GM23248 (cell line): ENCODE data around the gene PAPOLG. TPM values are rescaled to one million over a fixed set of nuclear protein-coding genes. Genes with fewer than 3 reads are reported as not detected.
A peak's percentile ranks its signal among the peaks of the same experiment; 100 is the strongest.

Source experiments
- DNase-seq: peaks from one replicate; pipeline ENCODE4 v3.0.0-alpha.2; 2015
- H2AFZ ChIP-seq: fragments of 200-600 bp; sonication (generic); 2 replicates; pipeline ENCODE4 v1.6.1; 2016; ENCODE audit warnings: antibody characterized with exemption
- H3F3A ChIP-seq: fragments of 200-600 bp; sonication (generic); 2 replicates; pipeline ENCODE4 v1.6.1; 2016; ENCODE audit warnings: mild to moderate bottlenecking, antibody characterized with exemption, mixed run types; ENCODE audit not compliant: insufficient read depth
- H3K27ac ChIP-seq: fragments of 200-600 bp; sonication (generic); 2 replicates; pipeline ENCODE4 v1.5.1; 2016; ENCODE audit warnings: mild to moderate bottlenecking
- H3K27me3 ChIP-seq: fragments of 200-600 bp; sonication (generic); replicated peaks from 2 replicates; pipeline ENCODE4 v1.6.1; 2016; ENCODE audit warnings: mild to moderate bottlenecking; ENCODE audit not compliant: insufficient read depth
- H3K36me3 ChIP-seq: fragments of 200-600 bp; sonication (generic); 2 replicates; pipeline ENCODE4 v1.6.1; 2016; ENCODE audit warnings: low read depth, mild to moderate bottlenecking
- H3K4me1 ChIP-seq: fragments of 200-600 bp; sonication (generic); 2 replicates; pipeline ENCODE4 v1.6.1; 2016; ENCODE audit warnings: mild to moderate bottlenecking; ENCODE audit not compliant: insufficient read depth
- H3K4me2 ChIP-seq: fragments of 200-600 bp; sonication (generic); one replicate; pipeline ENCODE4 v1.6.1; 2016; ENCODE audit warnings: mild to moderate bottlenecking; ENCODE audit not compliant: unreplicated experiment
- H3K4me3 ChIP-seq: fragments of 200-600 bp; sonication (generic); 2 replicates; pipeline ENCODE4 v1.5.1; 2016; ENCODE audit warnings: mild to moderate bottlenecking
- H3K79me2 ChIP-seq: fragments of 200-600 bp; sonication (generic); 2 replicates; pipeline ENCODE4 v1.6.1; 2016; ENCODE audit warnings: mild to moderate bottlenecking; ENCODE audit not compliant: insufficient read depth
- H3K9ac ChIP-seq: fragments of 200-600 bp; sonication (generic); 2 replicates; pipeline ENCODE4 v1.6.1; 2016; ENCODE audit warnings: mild to moderate bottlenecking
- H3K9me2 ChIP-seq: fragments of 200-600 bp; sonication (generic); 2 replicates; pipeline ENCODE4 v1.6.1; 2016; ENCODE audit warnings: mixed run types, mild to moderate bottlenecking, moderate library complexity; ENCODE audit not compliant: insufficient read depth
- H3K9me3 ChIP-seq: fragments of 200-600 bp; sonication (generic); one replicate; pipeline ENCODE4 v1.6.1; 2017; ENCODE audit warnings: low read depth
- H4K20me1 ChIP-seq: fragments of 200-600 bp; sonication (generic); 2 replicates; pipeline ENCODE4 v1.6.0; 2016; ENCODE audit not compliant: insufficient read depth
- EZH2 ChIP-seq: fragments of 200-600 bp; sonication (generic); IDR thresholded peaks from 2 replicates; pipeline ENCODE4 v1.6.1; 2018; ENCODE audit warnings: antibody characterized with exemption, mild to moderate bottlenecking; ENCODE audit not compliant: insufficient read depth, poor library complexity, severe bottlenecking
- EZH2phosphoT487 ChIP-seq: fragments of 200-600 bp; sonication (generic); IDR thresholded peaks from 2 replicates; pipeline ENCODE4 v1.6.1; 2018; ENCODE audit warnings: antibody characterized with exemption, moderate library complexity, mild to moderate bottlenecking, low read depth; ENCODE audit not compliant: insufficient read depth
- WGBS, 2 experiments: methylation state at CpG; one replicate each; pipeline ENCODE4 v1.1.6; 2015 to 2017; ENCODE audit warnings: low lambda C conversion rate in 2 of 2, low coverage in 1 of 2; ENCODE audit errors: missing lambda C conversion rate in 2 of 2; 5-methylcytosine and 5-hydroxymethylcytosine counted together
- in situ Hi-C: fragments of 300-500 bp; cut with MboI; formaldehyde crosslinking; loops from 2 replicates; pipeline ENCODE4 v1.15.0; 2020
- polyA plus RNA-seq: library from polyadenylated mRNA; unstranded; fragments of >200 nt; fragmentation: Nextera tagmentation; extraction: Ambion mirVana; gene quantifications from 2 replicates; pipeline ENCODE4 v1.2.1, GENCODE V29; 2016
- total RNA-seq: library from RNA; depleted of rRNA; stranded (reverse); fragments of >200 nt; shearing (Covaris generic); gene quantifications from 2 replicates; pipeline ENCODE4 v1.2.3, GENCODE V29; 2014; rRNA removed

PAPOLG gene
- total RNA-seq (10.9 and 11.4 TPM in 2 replicates), polyA plus RNA-seq (6.9 and 8.2 TPM in 2 replicates)

DNA sequence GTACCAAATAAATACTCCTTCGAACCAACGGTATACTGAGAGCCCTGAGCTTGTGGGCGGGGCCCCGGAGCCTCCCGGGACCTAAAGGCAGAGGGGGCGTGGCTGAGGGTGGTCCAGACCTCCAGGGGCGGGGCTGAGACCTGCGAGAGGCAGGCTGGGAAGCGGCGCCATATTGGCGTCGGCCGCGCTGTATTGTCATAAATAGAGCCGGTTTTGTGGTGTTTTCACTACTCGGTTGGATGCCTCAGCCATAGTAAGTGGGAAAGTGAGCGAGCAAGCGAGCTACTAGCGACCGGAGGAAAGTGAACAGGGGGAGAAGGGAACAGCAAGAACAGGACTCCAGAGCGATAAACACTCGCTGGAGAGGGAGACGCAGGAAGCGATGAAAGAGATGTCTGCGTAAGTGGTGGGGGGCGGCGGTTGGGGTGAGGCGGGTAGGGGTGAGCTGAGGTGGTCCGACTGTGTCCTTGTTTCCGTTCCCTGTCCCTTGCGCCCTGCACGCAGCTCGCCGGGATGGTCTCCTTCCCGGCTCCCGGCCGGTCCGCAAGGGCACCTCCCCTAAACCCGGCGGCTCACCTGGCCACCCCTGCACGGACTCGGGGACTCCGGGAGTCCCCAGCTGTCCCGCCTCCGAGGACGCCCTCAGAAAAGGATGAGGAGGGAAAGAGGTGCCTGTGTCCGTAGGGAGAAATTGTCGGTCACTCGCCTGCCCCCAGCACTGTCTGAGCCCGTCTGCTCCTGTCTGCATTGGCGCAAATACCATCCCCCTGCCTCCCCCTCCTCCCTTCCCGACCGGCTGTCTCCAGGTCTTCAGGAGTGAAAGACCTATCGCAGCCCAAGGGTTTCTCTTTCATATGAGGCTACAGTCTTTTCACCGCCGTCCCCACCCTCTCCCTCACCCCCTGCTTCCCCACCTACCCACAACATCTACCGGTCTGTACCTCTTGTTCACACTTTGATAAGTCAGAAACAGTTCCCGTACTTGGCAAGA lies at the start of gene PAPOLG:
Gene PAPOLG, plus strand, starts transcription at position 172 of the 991 bp plus-strand sequence. Its CDS starts 211 bp downstream, at position 383.
- Histone ChIP-seq H3K4me1 (peaks cover 9% of the 10 kb centered on the region; the same call in 1 of the 2 replicates), H3K27me3 (no peaks in the 10 kb centered on the region), H3K9ac (peak within 1 kb of the TSS; percentile 81), H4K20me1 (no peaks in the 10 kb centered on the region; the same call in 1 of the 2 replicates), H3K4me2 (peak within 1 kb of the TSS; percentile 96), H3K27ac (peak within 1 kb of the TSS; percentile 74), H3K9me2 (no peaks in the 10 kb centered on the region), H3K9me3 (no peaks in the 10 kb centered on the region), H3K4me3 (peak within 1 kb of the TSS; percentile 93), H2AFZ (peak within 1 kb of the TSS; percentile 93), H3F3A (no peaks in the 10 kb centered on the region), H3K79me2 (peaks cover 46% of the 10 kb centered on the region), H3K36me3 (peaks cover 14% of the 10 kb centered on the region)
- TF ChIP-seq EZH2 (no peak), EZH2phosphoT487 (no peak)
- 1 to 3% methylated on average over 48 to 58 of the region's 58 CpGs for WGBS, 2 experiments
- DNase-seq: peak; percentile 100
- in situ Hi-C loops: no loop called here

DNA sequence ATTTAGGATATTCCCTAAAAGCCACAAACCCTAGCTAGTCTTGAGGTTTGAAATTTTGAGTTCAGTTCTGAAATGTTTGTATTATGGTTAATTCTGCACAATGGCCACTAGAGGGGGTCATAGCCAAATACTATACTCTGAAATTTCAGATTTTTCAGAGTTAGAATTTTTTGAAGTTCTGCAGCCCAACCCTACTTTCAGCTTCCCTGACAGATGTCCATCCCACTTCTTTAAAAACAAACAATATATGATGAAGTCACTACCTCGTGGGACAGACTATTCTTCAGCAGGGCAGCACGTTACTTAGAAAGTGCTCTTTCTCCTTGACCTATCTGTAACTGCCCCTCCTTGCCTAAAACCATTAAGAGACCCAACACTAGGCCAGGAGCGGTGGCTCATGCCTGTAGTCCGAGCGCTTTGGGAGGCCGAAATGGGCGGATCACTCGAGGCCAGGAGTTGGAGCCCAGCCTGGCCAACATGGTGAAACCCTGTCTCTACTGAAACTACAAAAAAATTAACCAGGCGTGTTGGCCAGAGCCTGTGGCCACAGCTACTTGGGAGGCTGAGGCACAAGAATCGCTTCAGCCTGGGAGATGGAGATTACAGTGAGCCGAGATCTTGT lies 48.2 kb upstream of the PAPOLG start:
- Histone ChIP-seq H2AFZ (peak overlapping the region; percentile 56; the same call in 1 of the 2 replicates), H3F3A (peaks cover 12% of the 10 kb centered on the region; the same call in 1 of the 2 replicates), H3K9me3 (no peaks in the 10 kb centered on the region), H3K4me1 (peaks cover 23% of the 10 kb centered on the region), H3K9me2 (no peaks in the 10 kb centered on the region), H4K20me1 (no peaks in the 10 kb centered on the region), H3K27me3 (no peaks in the 10 kb centered on the region), H3K9ac (no peak overlapping the region), H3K79me2 (no peaks in the 10 kb centered on the region), H3K4me3 (no peak overlapping the region), H3K27ac (no peak overlapping the region), H3K4me2 (no peak overlapping the region), H3K36me3 (no peaks in the 10 kb centered on the region)
- TF ChIP-seq EZH2phosphoT487: no peak
- TF ChIP-seq EZH2: no peak
- WGBS, 2 experiments: 32 to 35% methylated on average over 11 of the region's 11 CpGs
- in situ Hi-C loops: loop anchor here (25.0 kb wide), 1 partner anchor 279 kb away; no protein-coding TSS in a partner anchor
- peak; percentile 70 for DNase-seq

- DNase-seq: no peak
- H4K20me1 ChIP-seq: no peaks in the 10 kb centered on the region
- peaks cover 12% of the 10 kb centered on the region; the same call in 1 of the 2 replicates for H3F3A ChIP-seq
- in situ Hi-C loops: loop anchor here (25.0 kb wide), 1 partner anchor 279 kb away; no protein-coding TSS in a partner anchor
- no peaks in the 10 kb centered on the region for H3K79me2 ChIP-seq
- H3K4me2 ChIP-seq: no peak overlapping the region
- no peaks in the 10 kb centered on the region for H3K9me2 ChIP-seq
- no peak overlapping the region for H3K9ac ChIP-seq
- no peaks in the 10 kb centered on the region for H3K27me3 ChIP-seq
- peaks cover 23% of the 10 kb centered on the region for H3K4me1 ChIP-seq
- WGBS, 2 experiments: 94 to 98% methylated on average over 7 of the region's 7 CpGs
- TF ChIP-seq EZH2 (no peak), EZH2phosphoT487 (no peak)
- no peak overlapping the region for H2AFZ ChIP-seq
- no peak overlapping the region for H3K4me3 ChIP-seq
- H3K9me3 ChIP-seq: no peaks in the 10 kb centered on the region
- H3K36me3 ChIP-seq: no peaks in the 10 kb centered on the region
- H3K27ac ChIP-seq: no peak overlapping the region
Observed at GRCh38 chr2:60708630-60709320, 47.3 kb upstream of the PAPOLG start.
